Right lobe of liver (tissue), 6 donors: ENCODE results near the gene SMS. TPM values are rescaled to one million over a fixed set of nuclear protein-coding genes. Genes with fewer than 3 reads are reported as not detected.
"Not testable (repeated sequence)": the region's sequence is repeated elsewhere in the genome, so short reads cannot be mapped to it uniquely, and the experiment has no call there.

Source experiments
- ATAC-seq, 4 donors: fragments of 200-7000 bp; cut with Tn5 transposase; one replicate each; pipeline ENCODE4 v1.9.1; 2020; ENCODE audit warnings: mild to moderate bottlenecking in 4 of 4, moderate library complexity in 4 of 4
- DNase-seq, 3 donors: peaks; one replicate each; pipeline ENCODE4 v3.0.0-alpha.2; 2020
- H3K27ac ChIP-seq, 3 donors: fragments of 200-600 bp; one replicate each; pipeline ENCODE4 v1.8.0; 2022
- H3K27me3 ChIP-seq, 2 donors: fragments of 200-600 bp; one replicate each; pipeline ENCODE4 v1.8.0; 2022
- H3K36me3 ChIP-seq, 4 donors: fragments of 200-600 bp; sonication (generic) in 1 of 4; one replicate each; pipeline versions ENCODE4 v1.5.1 to v1.8.0; 2017 to 2022; ENCODE audit warnings: control low read depth in 1 of 4
- H3K4me1 ChIP-seq, 4 donors: fragments of 200-600 bp; sonication (generic) in 1 of 4; one replicate each; pipeline versions ENCODE4 v1.5.1 to v1.8.0; 2017 to 2022; ENCODE audit warnings: control low read depth in 1 of 4
- H3K4me3 ChIP-seq, 3 donors: fragments of 200-600 bp; one replicate each; pipeline ENCODE4 v1.8.0; 2022
- H3K9me3 ChIP-seq, 4 donors: fragments of 200-600 bp; sonication (generic) in 1 of 4; one replicate each; pipeline versions ENCODE4 v1.5.1 to v1.8.0; 2017 to 2022; ENCODE audit warnings: control low read depth in 1 of 4
- CTCF ChIP-seq, 4 donors: fragments of 200-600 bp in 3 of 4; fragments of 450-650 bp in 1 of 4; IDR thresholded peaks; one replicate each; pipeline versions ENCODE4 v1.5.1 to v1.8.0; 2016 to 2022; ENCODE audit warnings: antibody characterized with exemption in 4 of 4, mild to moderate bottlenecking in 2 of 4
- POLR2A ChIP-seq: fragments of 450-650 bp; IDR thresholded peaks from one replicate; pipeline ENCODE4 v1.6.1; 2017; ENCODE audit warnings: antibody characterized with exemption, mild to moderate bottlenecking
- WGBS: methylation state at CpG from one replicate; pipeline ENCODE4 v1.1.6; 2018; ENCODE audit warnings: low coverage, low lambda C conversion rate; ENCODE audit not compliant: insufficient coverage; ENCODE audit errors: missing lambda C conversion rate; 5-methylcytosine and 5-hydroxymethylcytosine counted together
- intact Hi-C, 2 donors: fragments of 100-400 bp; cut with DNase I; formaldehyde crosslinking; loops; one replicate each; pipeline versions ENCODE4 v1.11.2 to v1.14.1; 2022
- total RNA-seq, 6 experiments: library from RNA; depleted of rRNA in 2 of 6; stranded (reverse); fragments of >200 nt in 2 of 6; fragmentation: NEBNext Ultra II Directional in 3 of 6; extraction: Animal tissue kit (Norgen Biotek cat#: 25700) in 3 of 6; gene quantifications; one replicate each; pipeline versions ENCODE4 v1.1.0 to v1.2.4, GENCODE V29; 2016 to 2023
- donor health status: DM: no; HTN: yes; CAD: no.
- donor health status: DM: no; HTN: no; CAD: no.
- donor health status: DM: no; HTN: no; CAD: no.
- donor health status: DM: no; HTN: yes; CAD: no.
- donor health status: DM: no; HTN: yes; CAD: no.

Gene SMS
- total RNA-seq, 6 experiments from 2014 or later, result 14.6 to 27.1 (median 21.9) TPM

GRCh38 chrX:21949689-21950088 is 9.2 kb downstream of the SMS start:
- H3K27ac ChIP-seq, result no peak overlapping the region
- intact Hi-C loops, result no loop called here
- TF ChIP-seq CTCF (IDR thresholded peaks at IDR 0.05) (no peak), POLR2A (no peak)
- no peaks in the 10 kb centered on the region for H3K9me3 ChIP-seq
- H3K4me3 ChIP-seq, result no peak overlapping the region
- no peaks in the 10 kb centered on the region for H3K4me1 ChIP-seq
- ATAC-seq (no peak), DNase-seq (no peak)
- H3K27me3 ChIP-seq, result no peaks in the 10 kb centered on the region
- 47% methylated on average over 5 of the region's 5 CpGs for WGBS
- no peaks in the 10 kb centered on the region for H3K36me3 ChIP-seq

GRCh38 chrX:21950557-21950956 is 10.0 kb downstream of the SMS start:
- H3K4me3 ChIP-seq, H3K27me3 ChIP-seq, H3K4me1 ChIP-seq, H3K9me3 ChIP-seq, intact Hi-C loops, DNase-seq, ATAC-seq, H3K36me3 ChIP-seq, H3K27ac ChIP-seq: not testable (repeated sequence)
- 64% methylated on average over 1 of the region's 1 CpG for WGBS

DNA sequence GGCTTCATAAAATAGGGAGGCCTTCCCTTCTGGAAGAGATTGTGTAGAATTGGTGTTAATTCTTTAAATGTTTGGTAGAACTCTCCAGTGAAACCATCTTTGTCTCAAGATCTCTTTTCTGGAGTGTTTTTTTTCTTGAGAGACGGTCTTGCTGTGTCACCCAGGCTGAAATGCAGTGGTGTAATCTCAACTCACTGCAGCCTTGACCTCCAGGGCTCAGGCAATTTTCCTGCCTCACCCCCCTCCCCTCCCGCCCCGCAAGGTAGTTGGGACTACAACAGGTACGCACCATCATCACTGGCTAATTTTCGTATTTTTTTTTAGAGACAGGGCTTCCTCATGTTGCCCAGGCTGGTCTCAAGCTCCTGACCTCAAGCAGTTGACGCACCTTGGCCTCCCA is 12.1 kb downstream of the SMS start:
- no peaks in the 10 kb centered on the region for H3K4me1 ChIP-seq
- intact Hi-C loops, result no loop called here
- H3K9me3 ChIP-seq, result no peaks in the 10 kb centered on the region
- ATAC-seq (no peak), DNase-seq (no peak)
- TF ChIP-seq POLR2A, result no peak
- TF ChIP-seq CTCF (IDR thresholded peaks at IDR 0.05), result no peak
- 67% methylated on average over 3 of the region's 6 CpGs for WGBS
- H3K27ac ChIP-seq, result no peak overlapping the region
- H3K27me3 ChIP-seq, result no peaks in the 10 kb centered on the region
- H3K4me3 ChIP-seq, result no peak overlapping the region
- H3K36me3 ChIP-seq, result no peaks in the 10 kb centered on the region

GRCh38 chrX:21953195-21953830 is 12.8 kb downstream of the SMS start:
- WGBS, result 57% methylated on average over 6 of the region's 6 CpGs
- not testable (repeated sequence) for DNase-seq, H3K27ac ChIP-seq

DNA sequence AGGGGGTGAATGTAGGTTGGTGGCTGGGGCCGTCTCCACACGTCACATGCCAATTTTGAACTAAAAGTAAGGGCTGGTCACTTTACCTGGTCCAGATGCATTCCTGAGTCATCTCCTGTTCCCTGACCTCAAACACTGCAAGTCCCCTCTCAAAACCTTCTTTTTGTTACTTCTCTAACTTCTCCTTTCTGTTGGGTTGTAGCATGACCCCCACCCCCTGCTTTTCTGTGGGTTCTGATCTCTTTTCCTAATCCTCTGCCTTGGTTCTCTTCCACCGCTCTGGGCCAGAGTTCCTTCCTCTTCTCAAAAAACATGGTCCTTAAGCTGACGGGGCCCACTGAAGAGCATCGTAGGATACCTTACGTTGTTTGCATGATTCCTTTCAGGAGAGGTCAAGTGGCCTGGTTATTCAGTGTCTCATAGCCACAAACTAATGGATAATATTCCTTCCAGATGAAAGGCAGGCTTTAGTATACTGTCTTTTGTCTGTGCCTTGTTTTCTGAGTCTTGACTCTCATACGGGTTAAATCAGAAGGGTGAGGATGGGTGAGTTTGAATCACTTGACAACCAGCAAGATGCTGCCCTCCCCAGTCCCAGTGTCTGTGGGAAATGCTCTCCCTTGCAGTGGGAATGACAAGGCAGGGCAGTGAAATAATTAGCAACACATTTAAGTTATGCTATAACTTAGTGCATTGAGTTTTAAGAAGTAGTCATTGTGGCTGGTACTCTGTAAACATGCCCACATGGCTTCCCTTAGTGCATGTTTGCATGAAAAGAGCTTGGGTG is 15.1 kb downstream of the SMS start:
- TF ChIP-seq POLR2A, result no peak
- no peak for TF ChIP-seq CTCF (IDR thresholded peaks at IDR 0.05)
- ATAC-seq, result no peak

More at GRCh38 chrX:21953195-21953830, 12.8 kb downstream of the SMS start:
- ATAC-seq, H3K4me3 ChIP-seq, H3K36me3 ChIP-seq, H3K4me1 ChIP-seq, intact Hi-C loops, H3K9me3 ChIP-seq, H3K27me3 ChIP-seq: not testable (repeated sequence)

More for the DNA sequence above, 15.1 kb downstream of the SMS start:
- Histone ChIP-seq H3K27ac (no peak overlapping the region), H3K36me3 (no peaks in the 10 kb centered on the region), H3K4me3 (no peak overlapping the region), H3K9me3 (no peaks in the 10 kb centered on the region), H3K27me3 (no peaks in the 10 kb centered on the region), H3K4me1 (no peaks in the 10 kb centered on the region)
- DNase-seq, result no peak
- 64% methylated on average over 5 of the region's 7 CpGs for WGBS
- intact Hi-C loops, result no loop called here
